ENCODE data around the gene CAAP1. TPM values are rescaled to one million over a fixed set of nuclear protein-coding genes. Genes with fewer than 3 reads are reported as not detected.
"Not testable (repeated sequence)": the region's sequence is repeated elsewhere in the genome, so short reads cannot be mapped to it uniquely, and the experiment has no call there.

The CAAP1 gene
- total RNA-seq, 2 experiments from 2014 or later = 17.1 to 21.4 TPM

GRCh38 chr9:26833792-26834191 lies 58.8 kb downstream of the CAAP1 start:
- ATAC-seq (no peak), DNase-seq (no peak)
- H3K27me3 Mint-ChIP-seq = no peaks in the 10 kb centered on the region
- intact Hi-C loops (cut with DNase I, micrococcal nuclease) = no loop called here
- no peaks in the 10 kb centered on the region for H3K4me1 Mint-ChIP-seq
- no peak overlapping the region for H3K27ac Mint-ChIP-seq
- no peak overlapping the region for H3K4me3 Mint-ChIP-seq
- ChIA-PET POLR2A (no interaction called here), CTCF (no interaction called here)
- H3K9me3 Mint-ChIP-seq (ENCODE audit: low read depth) = peaks cover 2% of the 10 kb centered on the region
- H3K36me3 Mint-ChIP-seq (ENCODE audit: low read depth) = peaks cover 10% of the 10 kb centered on the region

- H3K27me3 Mint-ChIP-seq; H3K36me3 Mint-ChIP-seq (ENCODE audit: low read depth); ATAC-seq; H3K9me3 Mint-ChIP-seq (ENCODE audit: low read depth); H3K4me1 Mint-ChIP-seq; DNase-seq; POLR2A ChIA-PET; CTCF ChIA-PET; intact Hi-C loops (cut with DNase I, micrococcal nuclease); H3K4me3 Mint-ChIP-seq; H3K27ac Mint-ChIP-seq: not testable (repeated sequence)
These were observed 64.1 kb downstream of the CAAP1 start for GRCh38 chr9:26828391-26828955.

GRCh38 chr9:26814799-26815198 lies 77.8 kb downstream of the CAAP1 start:
- Mint-ChIP-seq H3K4me3 (no peak overlapping the region), H3K4me1 (no peaks in the 10 kb centered on the region), H3K27ac (no peak overlapping the region), H3K36me3 (ENCODE audit: low read depth) (no peaks in the 10 kb centered on the region), H3K9me3 (ENCODE audit: low read depth) (no peaks in the 10 kb centered on the region), H3K27me3 (peaks cover under 1% of the 10 kb centered on the region)
- ATAC-seq = no peak
- ChIA-PET CTCF (no interaction called here), POLR2A (no interaction called here)
- no peak for DNase-seq
- intact Hi-C loops (cut with DNase I, micrococcal nuclease) = no loop called here

GRCh38 chr9:26813247-26813646 lies 79.4 kb downstream of the CAAP1 start:
- no peak overlapping the region for H3K27ac Mint-ChIP-seq
- H3K27me3 Mint-ChIP-seq = peaks cover 2% of the 10 kb centered on the region
- intact Hi-C loops (cut with DNase I, micrococcal nuclease) = no loop called here
- no peak for DNase-seq
- no peaks in the 10 kb centered on the region for H3K9me3 Mint-ChIP-seq (ENCODE audit: low read depth)
- CTCF ChIA-PET = no interaction called here
- H3K36me3 Mint-ChIP-seq (ENCODE audit: low read depth) = no peaks in the 10 kb centered on the region
- H3K4me1 Mint-ChIP-seq = no peaks in the 10 kb centered on the region
- POLR2A ChIA-PET = no interaction called here
- ATAC-seq = no peak
- H3K4me3 Mint-ChIP-seq = no peak overlapping the region

- Mint-ChIP-seq H3K4me3 (no peak overlapping the region), H3K36me3 (ENCODE audit: low read depth) (no peaks in the 10 kb centered on the region), H3K27ac (no peak overlapping the region), H3K4me1 (no peaks in the 10 kb centered on the region), H3K9me3 (ENCODE audit: low read depth) (no peaks in the 10 kb centered on the region), H3K27me3 (peaks cover 2% of the 10 kb centered on the region)
- CTCF ChIA-PET = no interaction called here
- intact Hi-C loops (cut with DNase I, micrococcal nuclease) = no loop called here
- DNase-seq (no peak), ATAC-seq (no peak)
- POLR2A ChIA-PET = no interaction called here
These were observed 80.4 kb downstream of the CAAP1 start for GRCh38 chr9:26812217-26812616.

GRCh38 chr9:26811106-26811505 lies 81.5 kb downstream of the CAAP1 start:
- Mint-ChIP-seq H3K4me3 (no peak overlapping the region), H3K9me3 (ENCODE audit: low read depth) (no peaks in the 10 kb centered on the region), H3K4me1 (no peaks in the 10 kb centered on the region), H3K27ac (no peak overlapping the region), H3K36me3 (ENCODE audit: low read depth) (no peaks in the 10 kb centered on the region), H3K27me3 (peaks cover 2% of the 10 kb centered on the region)
- no peak for ATAC-seq
- ChIA-PET POLR2A (no interaction called here), CTCF (no interaction called here)
- intact Hi-C loops (cut with DNase I, micrococcal nuclease) = no loop called here
- no peak for DNase-seq

- Mint-ChIP-seq H3K27me3 (peaks cover 2% of the 10 kb centered on the region), H3K4me3 (no peak overlapping the region), H3K9me3 (ENCODE audit: low read depth) (no peaks in the 10 kb centered on the region), H3K36me3 (ENCODE audit: low read depth) (no peaks in the 10 kb centered on the region), H3K27ac (no peak overlapping the region), H3K4me1 (no peaks in the 10 kb centered on the region)
- ChIA-PET POLR2A (no interaction called here), CTCF (no interaction called here)
- ATAC-seq = no peak
- no peak for DNase-seq
- intact Hi-C loops (cut with DNase I, micrococcal nuclease) = loop anchor here in 1 of 2 experiments (2.0 kb wide), 1 partner anchor 15 kb away; no protein-coding TSS in a partner anchor
These were observed 82.8 kb downstream of the CAAP1 start for GRCh38 chr9:26809795-26810194.

- Mint-ChIP-seq H3K36me3 (ENCODE audit: low read depth) (no peaks in the 10 kb centered on the region), H3K9me3 (ENCODE audit: low read depth) (no peaks in the 10 kb centered on the region), H3K27ac (no peak overlapping the region), H3K4me3 (no peak overlapping the region), H3K27me3 (peaks cover 2% of the 10 kb centered on the region), H3K4me1 (no peaks in the 10 kb centered on the region)
- intact Hi-C loops (cut with DNase I, micrococcal nuclease) = no loop called here
- no peak for ATAC-seq
- ChIA-PET CTCF (no interaction called here), POLR2A (no interaction called here)
- no peak for DNase-seq
These were observed 85.4 kb downstream of the CAAP1 start for GRCh38 chr9:26807161-26807560.

- Mint-ChIP-seq H3K27ac (no peak overlapping the region), H3K27me3 (no peaks in the 10 kb centered on the region), H3K4me1 (no peaks in the 10 kb centered on the region), H3K36me3 (ENCODE audit: low read depth) (no peaks in the 10 kb centered on the region), H3K4me3 (no peak overlapping the region), H3K9me3 (ENCODE audit: low read depth) (no peaks in the 10 kb centered on the region)
- ATAC-seq = no peak
- CTCF ChIA-PET = no interaction called here
- POLR2A ChIA-PET = no interaction called here
- intact Hi-C loops (cut with DNase I, micrococcal nuclease) = no loop called here
- DNase-seq = no peak
These were observed 89.7 kb downstream of the CAAP1 start for GRCh38 chr9:26802921-26803320.

GRCh38 chr9:26801772-26802171 lies 90.8 kb downstream of the CAAP1 start:
- H3K4me3 Mint-ChIP-seq = no peak overlapping the region
- no peaks in the 10 kb centered on the region for H3K4me1 Mint-ChIP-seq
- POLR2A ChIA-PET = no interaction called here
- no peak overlapping the region for H3K27ac Mint-ChIP-seq
- H3K27me3 Mint-ChIP-seq = no peaks in the 10 kb centered on the region
- no peaks in the 10 kb centered on the region for H3K36me3 Mint-ChIP-seq (ENCODE audit: low read depth)
- CTCF ChIA-PET = no interaction called here
- DNase-seq = no peak
- ATAC-seq = no peak
- no peaks in the 10 kb centered on the region for H3K9me3 Mint-ChIP-seq (ENCODE audit: low read depth)
- intact Hi-C loops (cut with DNase I, micrococcal nuclease) = no loop called here

- POLR2A ChIA-PET = no interaction called here
- intact Hi-C loops (cut with DNase I, micrococcal nuclease) = no loop called here
- Mint-ChIP-seq H3K4me3 (no peak overlapping the region), H3K4me1 (no peaks in the 10 kb centered on the region), H3K27me3 (no peaks in the 10 kb centered on the region), H3K9me3 (ENCODE audit: low read depth) (no peaks in the 10 kb centered on the region), H3K36me3 (ENCODE audit: low read depth) (no peaks in the 10 kb centered on the region), H3K27ac (no peak overlapping the region)
- CTCF ChIA-PET = no interaction called here
- DNase-seq (no peak), ATAC-seq (no peak)
These were observed 92.3 kb downstream of the CAAP1 start for GRCh38 chr9:26800322-26800721.

GRCh38 chr9:26791274-26791673 lies 101.3 kb downstream of the CAAP1 start:
- Mint-ChIP-seq H3K27me3 (no peaks in the 10 kb centered on the region), H3K9me3 (ENCODE audit: low read depth) (peaks cover 8% of the 10 kb centered on the region), H3K4me3 (no peak overlapping the region), H3K27ac (no peak overlapping the region), H3K36me3 (ENCODE audit: low read depth) (no peaks in the 10 kb centered on the region), H3K4me1 (no peaks in the 10 kb centered on the region)
- intact Hi-C loops (cut with DNase I, micrococcal nuclease) = no loop called here
- DNase-seq = no peak
- POLR2A ChIA-PET = no interaction called here
- ATAC-seq = no peak
- CTCF ChIA-PET = no interaction called here

All from activated CD4-positive, alpha-beta T cell treated with anti-CD3 and anti-CD28 coated beads for 36 hours (primary cell).